Kasumi-1 (cell line): ENCODE data around the gene RSPO3.

Experiments used
- DNase-seq, 2 experiments: peaks; one replicate each; lab custom pipeline; 2025; lab: John Stamatoyannopoulos, UW

The RSPO3 gene

GRCh38 chr6:127111526-127111925, 6.9 kb upstream of the RSPO3 start:
- no peak for DNase-seq

GRCh38 chr6:127114214-127114760, 4.2 kb upstream of the RSPO3 start:
- DNase-seq: no peak

GRCh38 chr6:127115084-127115655, 3.3 kb upstream of the RSPO3 start:
- no peak for DNase-seq

- DNase-seq: no peak
Measured at GRCh38 chr6:127115746-127116145, 2.7 kb upstream of the RSPO3 start.

- DNase-seq: no peak
Measured at GRCh38 chr6:127117979-127118297, 533 bp upstream of the RSPO3 start.

GRCh38 chr6:127119102-127120022, 891 bp downstream of the RSPO3 start:
- peak in 1 of 2 experiments; percentile 25 for DNase-seq

GRCh38 chr6:127120023-127120786, 1.7 kb downstream of the RSPO3 start:
- DNase-seq: no peak

GRCh38 chr6:127120787-127121636, 2.5 kb downstream of the RSPO3 start:
- DNase-seq: peak; percentile 82 to 88

GRCh38 chr6:127121637-127121960, 3.1 kb downstream of the RSPO3 start:
- no peak for DNase-seq

GRCh38 chr6:127124172-127124571, 5.7 kb downstream of the RSPO3 start:
- DNase-seq: no peak

- no peak for DNase-seq
Measured at GRCh38 chr6:127124680-127125079, 6.2 kb downstream of the RSPO3 start.

- no peak for DNase-seq
Measured at GRCh38 chr6:127128066-127128465, 9.6 kb downstream of the RSPO3 start.

- no peak for DNase-seq
Measured at GRCh38 chr6:127129251-127129650, 10.8 kb downstream of the RSPO3 start.

GRCh38 chr6:127131275-127131674, 12.8 kb downstream of the RSPO3 start:
- DNase-seq: no peak

GRCh38 chr6:127131772-127132376, 13.4 kb downstream of the RSPO3 start:
- DNase-seq: no peak

GRCh38 chr6:127134136-127134535, 15.7 kb downstream of the RSPO3 start:
- DNase-seq: no peak

GRCh38 chr6:127136786-127137185, 18.3 kb downstream of the RSPO3 start:
- no peak for DNase-seq

- DNase-seq: no peak
Measured at GRCh38 chr6:127146932-127147331, 28.5 kb downstream of the RSPO3 start.

GRCh38 chr6:127147534-127147933, 29.1 kb downstream of the RSPO3 start:
- no peak for DNase-seq

- no peak for DNase-seq
Measured at GRCh38 chr6:127148511-127148910, 30.0 kb downstream of the RSPO3 start.

GRCh38 chr6:127154509-127154908, 36.0 kb downstream of the RSPO3 start:
- DNase-seq: no peak
